ENCODE results near the gene OR2K2. TPM values are rescaled to one million over a fixed set of nuclear protein-coding genes. Genes with fewer than 3 reads are reported as not detected.

The OR2K2 gene
- total RNA-seq, 1 donor from 2014 or later: not detected

DNA sequence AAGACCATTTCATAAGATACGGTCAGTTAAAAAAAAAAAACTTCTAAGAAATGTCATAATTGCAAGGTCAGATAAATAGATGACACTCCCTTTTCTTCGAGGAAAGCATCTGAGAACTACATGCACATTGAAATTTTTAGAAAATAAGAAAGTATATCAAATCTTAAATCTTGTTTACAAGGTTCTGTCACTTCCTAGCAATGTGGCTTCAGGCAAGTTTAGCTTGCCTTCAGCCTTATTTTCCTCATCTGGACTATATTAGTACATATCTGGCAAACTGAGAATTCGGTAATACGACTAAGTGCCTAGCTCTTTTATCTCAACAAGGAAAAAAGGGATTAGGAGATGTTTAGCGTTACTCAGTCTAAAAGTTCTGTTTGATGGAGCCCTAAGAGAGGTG, 32.5 kb upstream of the OR2K2 start:
- Mint-ChIP-seq H3K4me1 (ENCODE audit: unreplicated experiment) (no peaks in the 10 kb centered on the region), H3K27me3 (ENCODE audit: unreplicated experiment) (peaks cover 3% of the 10 kb centered on the region), H3K4me3 (ENCODE audit: unreplicated experiment) (no peak overlapping the region), H3K9me3 (ENCODE audit: unreplicated experiment) (no peaks in the 10 kb centered on the region), H3K36me3 (ENCODE audit: low read depth, unreplicated experiment) (peaks cover 23% of the 10 kb centered on the region), H3K27ac (ENCODE audit: unreplicated experiment) (no peak overlapping the region)
- DNase-seq (ENCODE audit: low spot score): no peak
- no peak for TF ChIP-seq CTCF (IDR thresholded peaks at IDR 0.05; ENCODE audit: unreplicated experiment)

DNA sequence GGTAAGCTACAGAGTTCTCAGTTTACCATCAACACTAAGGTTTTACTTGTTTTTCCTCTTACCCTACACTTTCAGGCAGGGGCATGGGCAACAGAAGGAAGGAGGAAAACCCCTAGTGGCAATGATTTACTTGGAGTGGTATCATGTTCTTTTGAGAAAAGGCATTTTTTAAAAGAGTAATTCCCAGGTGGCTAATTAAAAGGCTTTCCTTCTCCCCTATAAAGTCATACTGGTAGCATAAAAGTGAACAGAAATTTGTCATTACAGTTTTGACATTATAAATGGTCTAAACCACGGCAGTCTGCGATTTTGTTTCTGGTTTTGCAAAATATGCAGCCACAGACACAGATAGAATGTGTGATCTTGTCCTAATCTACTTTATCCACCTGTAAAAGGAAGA, 30.9 kb upstream of the OR2K2 start:
- no peak overlapping the region for H3K27ac Mint-ChIP-seq (ENCODE audit: unreplicated experiment)
- no peaks in the 10 kb centered on the region for H3K4me1 Mint-ChIP-seq (ENCODE audit: unreplicated experiment)
- H3K4me3 Mint-ChIP-seq (ENCODE audit: unreplicated experiment): no peak overlapping the region
- no peaks in the 10 kb centered on the region for H3K9me3 Mint-ChIP-seq (ENCODE audit: unreplicated experiment)
- no peak for TF ChIP-seq CTCF (IDR thresholded peaks at IDR 0.05; ENCODE audit: unreplicated experiment)
- no peak for DNase-seq (ENCODE audit: low spot score)
- peaks cover 19% of the 10 kb centered on the region for H3K36me3 Mint-ChIP-seq (ENCODE audit: low read depth, unreplicated experiment)
- H3K27me3 Mint-ChIP-seq (ENCODE audit: unreplicated experiment): peaks cover 3% of the 10 kb centered on the region

GRCh38 chr9:111356481-111357244, 26.6 kb upstream of the OR2K2 start:
- no peak for DNase-seq (ENCODE audit: low spot score)
- Mint-ChIP-seq H3K27me3 (ENCODE audit: unreplicated experiment) (no peaks in the 10 kb centered on the region), H3K4me3 (ENCODE audit: unreplicated experiment) (no peak overlapping the region), H3K36me3 (ENCODE audit: low read depth, unreplicated experiment) (no peaks in the 10 kb centered on the region), H3K9me3 (ENCODE audit: unreplicated experiment) (no peaks in the 10 kb centered on the region), H3K4me1 (ENCODE audit: unreplicated experiment) (peaks cover 5% of the 10 kb centered on the region), H3K27ac (ENCODE audit: unreplicated experiment) (no peak overlapping the region)
- TF ChIP-seq CTCF (IDR thresholded peaks at IDR 0.05; ENCODE audit: unreplicated experiment): no peak

DNA sequence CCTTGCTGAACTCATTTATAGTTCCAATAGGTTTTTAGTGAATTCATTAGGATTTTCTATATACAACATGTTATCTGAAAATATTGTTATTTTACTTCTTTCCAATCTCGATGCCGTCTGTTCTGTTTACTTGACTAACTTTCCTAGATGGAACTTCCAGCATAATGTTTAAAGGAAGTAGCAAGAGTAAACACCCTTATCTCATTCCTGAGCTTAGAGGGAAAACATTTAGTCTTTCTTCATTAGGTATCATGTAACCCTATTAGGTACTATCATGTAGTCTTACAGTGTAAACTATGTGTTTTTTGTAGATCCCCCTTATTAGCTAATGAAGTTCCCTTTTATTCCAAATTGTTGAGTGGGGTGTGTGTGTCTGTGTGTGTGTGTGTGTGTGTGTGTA, 22.5 kb upstream of the OR2K2 start:
- no peaks in the 10 kb centered on the region for H3K36me3 Mint-ChIP-seq (ENCODE audit: low read depth, unreplicated experiment)
- no peak overlapping the region for H3K4me3 Mint-ChIP-seq (ENCODE audit: unreplicated experiment)
- H3K27me3 Mint-ChIP-seq (ENCODE audit: unreplicated experiment): no peaks in the 10 kb centered on the region
- no peak overlapping the region for H3K27ac Mint-ChIP-seq (ENCODE audit: unreplicated experiment)
- peaks cover 11% of the 10 kb centered on the region for H3K4me1 Mint-ChIP-seq (ENCODE audit: unreplicated experiment)
- H3K9me3 Mint-ChIP-seq (ENCODE audit: unreplicated experiment): no peaks in the 10 kb centered on the region
- no peak for DNase-seq (ENCODE audit: low spot score)
- no peak for TF ChIP-seq CTCF (IDR thresholded peaks at IDR 0.05; ENCODE audit: unreplicated experiment)

- Mint-ChIP-seq H3K27ac (ENCODE audit: unreplicated experiment) (no peak overlapping the region), H3K9me3 (ENCODE audit: unreplicated experiment) (no peaks in the 10 kb centered on the region), H3K4me3 (ENCODE audit: unreplicated experiment) (no peak overlapping the region), H3K27me3 (ENCODE audit: unreplicated experiment) (no peaks in the 10 kb centered on the region), H3K4me1 (ENCODE audit: unreplicated experiment) (peaks cover 11% of the 10 kb centered on the region), H3K36me3 (ENCODE audit: low read depth, unreplicated experiment) (no peaks in the 10 kb centered on the region)
- TF ChIP-seq CTCF (IDR thresholded peaks at IDR 0.05; ENCODE audit: unreplicated experiment): no peak
- no peak for DNase-seq (ENCODE audit: low spot score)
Measured at GRCh38 chr9:111350556-111350955, 20.5 kb upstream of the OR2K2 start.
